GM18861 (cell line): ENCODE data around the gene MDP1.
"Not testable (repeated sequence)": the region's sequence is repeated elsewhere in the genome, so short reads cannot be mapped to it uniquely, and the experiment has no call there.

Experiments used
- ATAC-seq: cut with Tn5 transposase; IDR thresholded peaks from one replicate; pipeline ENCODE4 v1.9.1; 2021; ENCODE audit not compliant: unreplicated experiment

Gene MDP1

DNA sequence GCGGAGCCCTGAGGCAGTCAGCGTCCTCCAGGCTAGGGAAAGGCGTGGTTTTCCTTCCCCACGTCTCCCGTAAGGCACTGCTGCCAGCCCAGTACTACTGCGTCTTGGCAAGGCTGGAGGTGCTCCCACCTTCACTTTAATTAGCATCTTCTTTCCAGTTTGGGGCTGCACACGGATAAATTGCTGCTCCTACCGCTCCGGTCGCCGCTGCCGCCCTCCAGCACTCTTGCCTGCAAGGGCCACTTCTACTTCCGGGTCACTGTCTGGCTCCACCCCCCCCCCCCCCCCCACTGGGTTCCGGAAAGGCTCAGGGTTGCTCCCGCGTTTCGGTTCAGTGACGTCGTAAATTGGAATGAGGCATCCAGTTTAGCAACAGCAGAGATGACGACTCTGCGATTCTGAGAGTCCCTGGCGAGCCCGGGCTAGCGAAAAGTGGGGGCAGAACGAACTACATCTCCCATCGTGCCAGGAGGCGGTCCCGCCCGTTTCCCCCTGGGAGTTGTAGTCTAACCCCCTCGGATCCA lies 16.3 kb upstream of the MDP1 start, which contains the start of gene NEDD8:
Gene NEDD8 (minus strand): TSS at position 247 of the 524 bp plus-strand sequence. CDS start 100 bp downstream, at position 147.
- ATAC-seq, result peak; percentile 58

- no peak for ATAC-seq
These were observed 15.6 kb upstream of the MDP1 start for GRCh38 chr14:24231263-24232120.

- no peak for ATAC-seq
These were observed 13.0 kb upstream of the MDP1 start for GRCh38 chr14:24228902-24229301.

DNA sequence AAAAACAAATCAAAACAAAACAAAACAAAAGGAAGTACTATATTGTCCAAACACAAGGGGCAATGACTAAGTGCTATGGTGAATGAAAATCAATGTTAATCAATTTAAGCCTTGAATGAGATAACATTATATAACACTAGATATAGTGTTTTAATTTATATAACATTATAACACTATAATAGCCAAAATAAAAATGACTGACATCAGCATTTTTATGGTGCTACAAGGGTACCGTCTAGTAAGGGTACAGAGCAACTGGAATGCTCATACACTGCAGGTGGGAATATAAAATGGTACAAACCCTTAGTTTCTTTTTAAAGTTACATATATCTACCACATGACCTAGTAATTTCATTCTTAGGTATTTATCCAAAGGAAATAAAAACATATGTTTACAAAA lies 10.6 kb upstream of the MDP1 start:
- no peak for ATAC-seq

DNA sequence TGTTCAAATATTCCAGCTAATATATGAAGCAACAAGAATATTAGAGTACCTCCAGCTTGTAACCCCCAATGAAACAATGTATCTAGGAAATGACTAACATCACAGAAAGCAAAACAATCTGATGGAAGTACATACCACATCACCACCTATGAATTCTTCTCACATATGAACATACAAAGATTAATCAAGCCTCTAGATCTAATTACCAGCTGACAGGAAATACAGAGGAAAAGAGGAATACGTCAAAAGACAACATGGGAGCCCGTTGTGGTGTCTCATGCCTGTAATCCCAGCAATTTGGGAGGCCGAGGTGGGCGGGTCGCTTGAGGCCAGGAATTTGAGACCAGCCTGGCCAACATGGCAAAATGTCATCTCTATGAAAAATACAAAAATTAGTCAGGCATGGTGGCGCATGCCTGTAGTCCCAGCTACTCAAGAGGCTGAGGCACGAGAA lies 8.8 kb upstream of the MDP1 start:
- no peak for ATAC-seq

- not testable (repeated sequence) for ATAC-seq
These were observed 7.1 kb upstream of the MDP1 start for GRCh38 chr14:24222987-24223386.

GRCh38 chr14:24219521-24219920 lies 3.7 kb upstream of the MDP1 start:
- no peak for ATAC-seq

DNA sequence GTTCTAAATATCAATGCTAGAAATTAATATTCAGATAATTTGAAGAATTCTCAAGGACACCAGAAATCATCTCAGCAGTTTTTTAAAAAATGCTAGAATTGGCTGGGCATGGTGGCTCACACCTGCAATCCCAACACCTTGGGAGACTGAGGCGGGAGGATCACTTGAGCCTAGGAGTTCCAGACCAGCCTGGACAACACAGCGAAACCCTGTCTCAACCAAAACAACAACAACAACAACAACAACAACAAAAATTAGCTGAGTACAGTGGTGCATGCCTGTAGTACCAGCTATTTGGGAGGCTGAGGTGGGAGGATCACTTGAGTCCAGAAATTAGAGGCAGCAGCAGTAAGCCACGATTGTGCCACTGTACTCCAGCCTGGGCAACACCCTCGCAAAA lies 3.2 kb upstream of the MDP1 start:
- no peak for ATAC-seq

DNA sequence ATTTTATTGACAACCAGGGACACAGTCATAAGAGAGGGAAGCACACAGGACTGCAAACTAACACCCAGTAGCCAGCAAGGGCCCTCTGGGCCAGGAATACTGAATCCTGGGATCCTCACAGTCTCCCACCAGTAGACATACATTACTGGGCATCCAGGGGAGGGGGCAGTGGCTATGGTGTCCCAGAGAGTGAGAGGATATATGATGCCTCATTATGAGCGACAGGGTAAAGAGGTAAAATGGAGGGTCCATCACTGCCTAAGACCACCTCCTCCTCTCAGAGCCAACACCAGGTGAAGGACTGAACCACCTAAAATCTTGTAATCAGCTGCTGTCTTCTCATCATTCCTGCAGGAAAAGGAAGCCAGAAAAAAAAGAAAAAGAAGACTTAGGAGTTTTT lies 1.0 kb upstream of the MDP1 start:
- ATAC-seq, result not testable (repeated sequence)

DNA sequence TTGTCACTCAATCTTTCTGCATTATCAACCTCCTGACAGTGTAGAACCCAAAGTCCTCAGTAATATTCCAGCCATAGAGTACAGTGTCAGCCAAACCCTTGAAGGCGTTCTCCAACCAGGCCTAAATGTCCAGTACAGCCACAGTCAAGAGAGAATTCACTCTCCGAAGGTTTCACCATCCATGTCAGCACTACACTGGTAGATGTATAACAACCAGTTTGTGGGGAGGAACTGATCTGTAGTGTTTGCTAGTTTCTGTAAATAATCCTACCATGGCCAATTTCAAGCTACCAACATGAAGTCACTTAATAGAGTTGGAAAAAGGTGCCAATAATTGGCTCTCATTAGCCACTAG lies 456 bp upstream of the MDP1 start:
- no peak for ATAC-seq

- no peak for ATAC-seq
These were observed 1.8 kb downstream of the MDP1 start for GRCh38 chr14:24213866-24214662.

- peak; percentile 68 for ATAC-seq
These were observed 2.7 kb downstream of the MDP1 start, which contains the start of gene CHMP4A for GRCh38 chr14:24212924-24213865. Gene CHMP4A (minus strand): TSS chr14:24213488. CDS start chr14:24213439, 49 bp downstream.

DNA sequence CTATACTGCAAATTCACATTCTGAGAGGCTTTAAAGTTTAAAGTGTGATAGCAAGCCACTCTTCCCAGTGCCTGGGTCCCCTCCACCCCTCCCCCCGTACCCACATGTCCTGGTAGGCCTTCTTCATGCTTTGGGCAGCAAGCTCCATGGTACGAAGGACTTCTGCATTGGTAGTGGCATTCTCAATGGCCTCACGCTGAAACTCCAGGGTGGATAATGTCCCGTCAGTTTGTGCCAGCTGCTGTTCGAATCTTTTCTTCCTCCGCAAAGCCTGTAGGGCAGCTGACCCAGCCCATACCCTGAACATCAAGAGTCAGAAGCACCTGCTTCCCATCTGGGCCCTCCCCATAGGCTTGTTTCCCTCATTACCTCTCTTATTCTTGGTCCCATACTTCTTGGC lies 4.6 kb downstream of the MDP1 start:
- ATAC-seq, result no peak

DNA sequence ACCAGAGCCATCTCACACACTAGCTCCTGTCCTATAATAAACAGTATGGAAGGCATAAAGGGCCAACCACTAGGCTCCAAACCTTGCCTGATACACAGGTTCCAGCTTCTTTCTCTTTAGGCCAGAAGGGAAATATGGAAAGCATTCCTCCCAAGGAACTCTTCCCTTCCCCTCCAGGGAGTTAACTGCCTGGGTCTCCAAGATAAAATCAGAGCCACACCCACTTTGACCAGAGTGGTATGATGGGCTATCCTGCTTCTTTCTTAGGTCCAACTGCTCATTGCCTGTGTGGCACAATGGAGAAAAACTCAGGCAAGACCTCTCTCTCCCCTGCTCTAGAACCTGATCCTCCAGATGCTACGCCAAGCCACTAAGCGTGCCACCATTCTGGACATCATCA lies 8.2 kb downstream of the MDP1 start:
- ATAC-seq, result no peak

- no peak for ATAC-seq
These were observed 8.7 kb downstream of the MDP1 start for GRCh38 chr14:24207104-24207551.

DNA sequence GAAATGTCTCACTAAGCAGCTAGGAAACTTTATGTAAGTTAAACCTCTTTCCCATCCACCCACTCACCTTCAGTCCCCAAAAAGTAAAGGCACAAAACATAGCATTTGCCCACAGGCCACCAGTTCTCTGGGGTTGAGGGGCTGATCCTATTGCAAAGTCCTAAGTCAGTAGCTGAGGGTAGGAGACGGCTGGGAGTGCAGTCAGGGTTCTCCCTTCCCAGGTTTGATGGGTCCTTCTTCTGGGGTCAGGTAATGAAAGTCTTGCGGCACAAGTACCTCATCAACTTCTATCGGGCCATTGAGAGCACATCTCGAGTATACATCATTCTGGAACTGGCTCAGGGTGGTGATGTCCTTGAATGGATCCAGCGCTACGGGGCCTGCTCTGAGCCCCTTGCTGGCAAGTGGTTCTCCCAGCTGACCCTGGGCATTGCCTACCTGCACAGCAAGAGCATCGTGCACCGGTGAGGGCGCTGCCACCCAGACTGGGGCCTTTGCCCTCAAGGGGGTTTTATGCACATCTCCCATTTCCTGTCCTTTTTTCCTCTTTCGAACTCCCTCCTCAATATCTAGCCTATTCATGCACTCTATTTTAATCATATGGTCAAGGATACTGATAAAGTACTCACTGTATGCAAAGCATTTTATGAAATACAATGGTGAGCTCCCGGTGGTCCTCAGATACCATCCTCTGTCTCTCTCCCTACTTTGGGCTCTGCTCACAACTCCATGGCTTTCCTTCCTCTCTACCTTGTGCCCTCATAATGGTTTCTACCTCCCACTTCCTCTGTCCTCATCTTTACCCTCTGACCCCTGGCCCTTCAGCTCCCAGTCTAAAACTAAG lies 9.4 kb downstream of the MDP1 start:
- no peak for ATAC-seq

GRCh38 chr14:24204163-24205146 lies 11.4 kb downstream of the MDP1 start:
- ATAC-seq, result no peak

DNA sequence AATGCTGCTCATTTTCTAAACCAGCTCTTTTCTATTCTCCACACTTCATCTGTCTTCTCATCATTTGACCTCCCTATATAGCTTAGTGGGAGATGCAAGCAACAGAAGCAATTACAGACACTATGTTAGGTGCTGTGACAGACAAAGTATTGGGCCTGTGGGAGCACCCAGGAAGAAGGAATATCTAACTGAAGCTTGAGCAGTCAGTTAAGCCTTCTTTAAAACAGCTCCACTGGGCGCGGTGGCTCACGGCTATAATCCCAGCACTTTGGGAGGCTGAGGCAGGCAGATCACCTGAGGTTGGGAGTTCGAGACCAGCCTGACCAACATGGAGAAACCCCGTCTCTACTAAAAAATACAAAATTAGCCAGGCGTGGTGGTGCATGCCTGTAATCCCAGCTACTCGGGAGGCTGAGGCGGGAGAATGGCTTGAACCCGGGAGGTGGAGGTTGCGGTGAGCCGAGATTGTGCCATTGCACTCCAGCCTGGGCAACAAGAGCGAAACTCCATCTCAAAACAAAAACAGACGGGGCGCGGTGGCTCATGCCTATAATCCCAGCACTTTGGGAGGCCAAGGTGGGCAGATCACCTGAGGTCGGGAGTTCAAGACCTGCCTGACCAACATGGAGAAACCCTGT lies 12.5 kb downstream of the MDP1 start:
- not testable (repeated sequence) for ATAC-seq
